ENCODE data around the gene DGKG. TPM values are rescaled to one million over a fixed set of nuclear protein-coding genes. Genes with fewer than 3 reads are reported as not detected.

The DGKG gene
- polyA plus RNA-seq, 3 donors = 4.2 to 9.2 (median 4.3) TPM

- H3K4me1 ChIP-seq (ENCODE audit: control insufficient read depth in 1 of 2, insufficient read depth in 2 of 2, low read length in 2 of 2) = peaks cover 3 to 7% of the 10 kb centered on the region in 2 donors
- H2AFZ ChIP-seq (ENCODE audit: insufficient read depth, low read depth, low read length, poor library complexity, severe bottlenecking) = no peak overlapping the region
- no peak overlapping the region for H3K27ac Mint-ChIP-seq
- no peaks in the 10 kb centered on the region for H3K79me2 ChIP-seq (ENCODE audit: insufficient read depth, low read length)
- no peaks in the 10 kb centered on the region for H4K20me1 ChIP-seq (ENCODE audit: insufficient read depth, low read length)
- H3K36me3 ChIP-seq (replicated peaks in 1 of 2; ENCODE audit: control insufficient read depth in 1 of 2, insufficient read depth in 2 of 2, low read length in 2 of 2) = peaks cover 75 to 100% of the 10 kb centered on the region in 2 donors
- intact Hi-C loops (cut with micrococcal nuclease) = no loop called here
- TF ChIP-seq CTCF (IDR thresholded peaks at IDR 0.05) = no peak
- no peak overlapping the region for H3K9ac ChIP-seq (ENCODE audit: insufficient read depth, low read length, poor library complexity, severe bottlenecking)
- H3K9me3 Mint-ChIP-seq = peaks cover 0 to under 1% (median 0%) of the 10 kb centered on the region in 7 donors
- no peak overlapping the region for H3K4me3 Mint-ChIP-seq
- no peak overlapping the region for H3K4me2 ChIP-seq (replicated peaks; ENCODE audit: extremely low read depth, low read length, poor library complexity, severe bottlenecking)
- WGBS (ENCODE audit: insufficient coverage) = 100% methylated on average over 1 of the region's 2 CpGs
- no peaks in the 10 kb centered on the region for H3K27me3 Mint-ChIP-seq (ENCODE audit: low read depth in 3 of 3)
- no peak overlapping the region for H3K4me3 ChIP-seq (replicated peaks in 1 of 3; ENCODE audit: low read depth in 2 of 3, low read length in 3 of 3)
- H3K9me3 ChIP-seq (replicated peaks in 1 of 2; ENCODE audit: control insufficient read depth in 1 of 2, insufficient read depth in 1 of 2, low read length in 2 of 2) = no peaks in the 10 kb centered on the region
- H3K4me1 Mint-ChIP-seq = peaks cover 7% of the 10 kb centered on the region
- H3K36me3 Mint-ChIP-seq = peaks cover 78 to 88% of the 10 kb centered on the region in 2 donors
- H3K27ac ChIP-seq (ENCODE audit: low read depth in 1 of 2, low read length in 2 of 2) = no peak overlapping the region
- DNase-seq = no peak
- H3K27me3 ChIP-seq (ENCODE audit: control insufficient read depth in 2 of 2, insufficient read depth in 2 of 2, low read length in 2 of 2) = no peaks in the 10 kb centered on the region
Observed at GRCh38 chr3:186237915-186238314, 124.1 kb downstream of the DGKG start.

DNA sequence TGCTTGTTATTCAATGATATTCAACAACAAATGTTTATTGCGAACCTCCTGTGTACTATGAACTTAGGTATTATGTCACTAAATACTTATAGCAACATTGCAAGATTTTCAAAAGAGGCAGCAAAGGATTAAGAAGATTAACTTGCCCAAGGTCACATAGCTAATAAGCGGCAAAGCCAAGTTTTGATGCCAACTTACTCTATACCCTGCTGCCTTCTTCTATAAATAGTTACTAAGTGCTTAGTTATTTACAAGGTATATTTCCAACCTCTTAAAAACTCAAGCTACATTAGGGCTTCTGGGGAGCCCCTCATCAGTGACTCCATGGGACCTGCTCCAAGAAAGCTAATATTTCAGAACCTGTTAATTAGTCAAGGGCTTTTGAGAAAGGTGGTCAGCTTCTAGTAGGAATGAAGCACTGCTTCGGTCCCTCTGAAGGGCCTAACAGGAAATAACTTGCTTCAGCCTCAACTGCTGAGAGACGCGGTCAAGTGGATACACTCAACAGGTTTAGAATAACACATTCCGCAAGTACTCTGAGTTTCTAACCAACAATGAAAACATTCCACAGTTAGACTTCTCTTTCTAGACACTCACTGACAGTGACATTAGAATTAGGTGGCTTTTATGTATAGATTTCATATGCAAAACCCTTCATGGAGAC lies 125.5 kb downstream of the DGKG start:
- Mint-ChIP-seq H3K9me3 (peaks cover 0 to 1% (median 0%) of the 10 kb centered on the region in 7 donors), H3K27me3 (ENCODE audit: low read depth in 3 of 3) (no peaks in the 10 kb centered on the region), H3K27ac (peak overlapping the region in 2 of 7 donors; percentile 38 to 42), H3K36me3 (peaks cover 77 to 83% of the 10 kb centered on the region in 2 donors), H3K4me1 (no peaks in the 10 kb centered on the region), H3K4me3 (no peak overlapping the region)
- H4K20me1 ChIP-seq (ENCODE audit: insufficient read depth, low read length) = no peaks in the 10 kb centered on the region
- no peak overlapping the region for H3K9ac ChIP-seq (ENCODE audit: insufficient read depth, low read length, poor library complexity, severe bottlenecking)
- WGBS (ENCODE audit: insufficient coverage) = 100% methylated on average over 1 of the region's 6 CpGs
- TF ChIP-seq CTCF (IDR thresholded peaks at IDR 0.05) = no peak
- no peaks in the 10 kb centered on the region for H3K4me1 ChIP-seq (ENCODE audit: control insufficient read depth in 1 of 2, insufficient read depth in 2 of 2, low read length in 2 of 2)
- no peaks in the 10 kb centered on the region for H3K27me3 ChIP-seq (ENCODE audit: control insufficient read depth in 2 of 2, insufficient read depth in 2 of 2, low read length in 2 of 2)
- no peak overlapping the region for H3K27ac ChIP-seq (ENCODE audit: low read depth in 1 of 2, low read length in 2 of 2)
- DNase-seq = no peak
- H3K79me2 ChIP-seq (ENCODE audit: insufficient read depth, low read length) = no peaks in the 10 kb centered on the region
- H3K9me3 ChIP-seq (replicated peaks in 1 of 2; ENCODE audit: control insufficient read depth in 1 of 2, insufficient read depth in 1 of 2, low read length in 2 of 2) = no peaks in the 10 kb centered on the region
- H3K4me3 ChIP-seq (replicated peaks in 1 of 3; ENCODE audit: low read depth in 2 of 3, low read length in 3 of 3) = no peak overlapping the region
- H3K36me3 ChIP-seq (replicated peaks in 1 of 2; ENCODE audit: control insufficient read depth in 1 of 2, insufficient read depth in 2 of 2, low read length in 2 of 2) = peaks cover 67 to 97% of the 10 kb centered on the region in 2 donors
- H2AFZ ChIP-seq (ENCODE audit: insufficient read depth, low read depth, low read length, poor library complexity, severe bottlenecking) = no peak overlapping the region
- intact Hi-C loops (cut with micrococcal nuclease) = no loop called here
- H3K4me2 ChIP-seq (replicated peaks; ENCODE audit: extremely low read depth, low read length, poor library complexity, severe bottlenecking) = no peak overlapping the region
